ENCODE data around the gene PRDX2. TPM values are rescaled to one million over a fixed set of nuclear protein-coding genes. Genes with fewer than 3 reads are reported as not detected.

The PRDX2 gene
- total and polyA plus RNA-seq, 2 of the 4 experiments (the other 2 are of a cell fraction), result 371 to 378 TPM

- Histone ChIP-seq H3K23ac (ENCODE audit: low read depth, low read length) (no peak overlapping the region), H4K20me1 (ENCODE audit: insufficient read depth, low read length) (no peaks in the 10 kb centered on the region), H3K27ac (ENCODE audit: insufficient read depth, low read length) (no peak overlapping the region), H3K4me3 (ENCODE audit: insufficient read depth, low read depth, low read length) (no peak overlapping the region), H3K14ac (replicated peaks; ENCODE audit: low read depth, low read length) (no peak overlapping the region), H3K9me3 (ENCODE audit: control insufficient read depth, insufficient read depth, low read length) (no peaks in the 10 kb centered on the region), H2AFZ (replicated peaks; ENCODE audit: low read length, poor library complexity) (no peak overlapping the region), H4K91ac (ENCODE audit: insufficient read depth, low read depth, low read length) (no peak overlapping the region), H2BK20ac (ENCODE audit: low read depth, low read length) (no peak overlapping the region), H3K4me2 (ENCODE audit: low read depth, low read length) (no peak overlapping the region), H3K4ac (ENCODE audit: low read depth, low read length) (no peak overlapping the region), H3K36me3 (ENCODE audit: control insufficient read depth, insufficient read depth, low read length) (peaks cover 9% of the 10 kb centered on the region), H4K5ac (ENCODE audit: low read depth, low read length) (no peak overlapping the region), H3K27me3 (ENCODE audit: control insufficient read depth, insufficient read depth, low read length) (no peaks in the 10 kb centered on the region), H3K9me1 (ENCODE audit: insufficient read depth, low read length) (no peaks in the 10 kb centered on the region), H2BK5ac (ENCODE audit: low read depth, low read length, poor library complexity, severe bottlenecking) (no peak overlapping the region), H2BK15ac (ENCODE audit: low read depth, low read length) (no peak overlapping the region), H3K4me1 (ENCODE audit: control insufficient read depth, insufficient read depth, low read length) (no peaks in the 10 kb centered on the region), H4K8ac (ENCODE audit: low read depth in 2 of 2, low read length in 2 of 2) (no peak overlapping the region), H3K56ac (ENCODE audit: extremely low read depth, insufficient read depth, low read length) (no peak overlapping the region), H2AK9ac (replicated peaks; ENCODE audit: low read depth, low read length, poor library complexity) (no peak overlapping the region), H2AK5ac (ENCODE audit: low read depth, low read length) (no peak overlapping the region), H3K9ac (ENCODE audit: low read depth, low read length) (no peak overlapping the region), H3K18ac (ENCODE audit: low read depth, low read length) (no peak overlapping the region), H3K79me1 (ENCODE audit: low read depth in 1 of 2, low read length in 2 of 2) (no peaks in the 10 kb centered on the region), H2BK120ac (ENCODE audit: low read depth, low read length) (no peak overlapping the region)
- intact Hi-C loops (cut with micrococcal nuclease), result loop anchor here (1.0 kb wide), 1 partner anchor 37 kb away; no protein-coding TSS in a partner anchor
- POLR2A ChIA-PET (ENCODE audit: unreplicated experiment), result no interaction called here
- ATAC-seq (ENCODE audit: low read depth) (no peak), DNase-seq (no peak)
- TF ChIP-seq SMC3 (IDR thresholded peaks at IDR 0.05; ENCODE audit: low read depth, low read length), result no peak
- TF ChIP-seq MAZ (IDR thresholded peaks at IDR 0.05; ENCODE audit: borderline replicate concordance, low read depth, low read length), result no peak
- TF ChIP-seq CTCF (conservative IDR thresholded peaks at IDR 0.05; ENCODE audit: low read depth, low read length), result no peak
- no peak for TF ChIP-seq RFX5 (IDR thresholded peaks at IDR 0.05; ENCODE audit: low read depth, low read length)
- TF ChIP-seq CHD1 (IDR thresholded peaks at IDR 0.05; ENCODE audit: low read depth, low read length), result no peak
- TF ChIP-seq POLR2A (IDR thresholded peaks at IDR 0.05; ENCODE audit: low read depth, low read length), result no peak
- TF ChIP-seq MAFK (IDR thresholded peaks at IDR 0.05; ENCODE audit: low read depth, low read length), result no peak
- TF ChIP-seq FOS (IDR thresholded peaks at IDR 0.05; ENCODE audit: low read depth, low read length), result no peak
- CTCF ChIA-PET, result interaction anchor here (0.8 to 2.1 kb wide), 3 partner anchors 36 to 88 kb away, joined by 5 to 21 read pairs (median 5); no protein-coding TSS in a partner anchor
- WGBS, 2 experiments (ENCODE audit: extremely low coverage in 2 of 2, insufficient read length in 1 of 2), result no CpG with 5 or more reads among the region's 6 CpGs
- in situ Hi-C loops (cut with MboI; ENCODE audit: low sequenced_read_pairs), result no loop called here
- BruUV-seq (replicated peaks), result no TSS peak
- dilution Hi-C loops (cut with HindIII; ENCODE audit: low sequenced_read_pairs, unreplicated experiment), result no loop called here
Observed at GRCh38 chr19:12759686-12760085, 41.9 kb downstream of the PRDX2 start.
